IPS-18c (cell line): ENCODE data around the gene NIM1K.
"Not testable (repeated sequence)": the region's sequence is repeated elsewhere in the genome, so short reads cannot be mapped to it uniquely, and the experiment has no call there.

Source experiments
- H3K4me3 ChIP-seq: 2 replicates; pipeline ENCODE4 v1.7.0; 2013; ENCODE audit warnings: low read depth, mild to moderate bottlenecking, low read length, moderate library complexity; ENCODE audit not compliant: insufficient read depth
- H3K9me3 ChIP-seq: one replicate; pipeline ENCODE4 v1.6.1; 2013; ENCODE audit warnings: mild to moderate bottlenecking, low read length, moderate library complexity; ENCODE audit not compliant: control insufficient read depth, insufficient read depth

The NIM1K gene

GRCh38 chr5:43295202-43295601 is 103.2 kb downstream of the NIM1K start:
- Histone ChIP-seq H3K4me3 (no peak overlapping the region), H3K9me3 (no peaks in the 10 kb centered on the region)

DNA sequence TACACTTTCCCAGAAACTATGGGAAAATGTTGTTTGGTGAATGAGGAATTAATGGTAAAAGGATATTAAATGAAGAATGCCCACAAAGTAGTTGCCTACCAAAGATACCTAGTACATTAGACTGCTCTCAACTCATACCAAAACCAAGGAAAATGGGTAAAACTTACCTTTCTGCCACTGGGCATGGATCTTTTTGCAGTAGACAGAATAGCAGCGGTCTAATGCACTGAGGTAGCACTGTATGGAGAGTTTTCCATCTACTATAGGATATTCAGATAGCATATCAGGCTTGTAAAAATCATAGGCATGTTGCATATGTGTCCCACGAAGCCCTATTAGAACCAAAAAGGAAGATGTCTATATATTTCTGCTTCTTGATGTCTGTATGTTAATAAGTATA is 104.8 kb downstream of the NIM1K start:
- H3K9me3 ChIP-seq = no peaks in the 10 kb centered on the region
- H3K4me3 ChIP-seq = no peak overlapping the region

- H3K9me3 ChIP-seq = no peaks in the 10 kb centered on the region
- no peak overlapping the region for H3K4me3 ChIP-seq
Observed at GRCh38 chr5:43298443-43298842, 106.4 kb downstream of the NIM1K start.

GRCh38 chr5:43300112-43300511 is 108.1 kb downstream of the NIM1K start:
- no peaks in the 10 kb centered on the region for H3K9me3 ChIP-seq
- no peak overlapping the region for H3K4me3 ChIP-seq

DNA sequence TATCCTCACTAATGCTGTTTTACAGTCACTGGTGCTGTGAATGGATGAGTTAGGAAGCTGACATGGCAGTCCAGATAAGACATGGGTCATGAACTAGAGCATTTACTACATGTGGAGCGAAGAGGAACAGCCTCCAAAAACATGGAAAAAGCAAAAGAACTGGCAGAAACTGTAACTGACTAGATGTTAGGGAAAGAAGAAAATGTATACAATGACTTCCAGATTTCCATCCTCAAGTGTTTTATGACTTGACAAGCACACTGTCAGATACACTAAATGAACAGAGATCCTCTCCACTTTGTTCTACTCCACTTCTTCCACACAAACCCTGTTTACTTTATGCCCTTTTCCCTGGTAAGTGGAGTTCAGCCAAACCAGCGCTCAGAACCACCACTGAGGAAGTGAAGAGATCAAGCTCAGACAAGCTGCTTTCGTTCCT is 109.6 kb downstream of the NIM1K start:
- H3K9me3 ChIP-seq = no peaks in the 10 kb centered on the region

GRCh38 chr5:43302481-43302880 is 110.5 kb downstream of the NIM1K start:
- no peaks in the 10 kb centered on the region for H3K9me3 ChIP-seq
- H3K4me3 ChIP-seq = no peak overlapping the region

More for the DNA sequence above, 109.6 kb downstream of the NIM1K start:
- no peak overlapping the region for H3K4me3 ChIP-seq

GRCh38 chr5:43303242-43303641 is 111.2 kb downstream of the NIM1K start:
- Histone ChIP-seq H3K4me3 (no peak overlapping the region), H3K9me3 (no peaks in the 10 kb centered on the region)

DNA sequence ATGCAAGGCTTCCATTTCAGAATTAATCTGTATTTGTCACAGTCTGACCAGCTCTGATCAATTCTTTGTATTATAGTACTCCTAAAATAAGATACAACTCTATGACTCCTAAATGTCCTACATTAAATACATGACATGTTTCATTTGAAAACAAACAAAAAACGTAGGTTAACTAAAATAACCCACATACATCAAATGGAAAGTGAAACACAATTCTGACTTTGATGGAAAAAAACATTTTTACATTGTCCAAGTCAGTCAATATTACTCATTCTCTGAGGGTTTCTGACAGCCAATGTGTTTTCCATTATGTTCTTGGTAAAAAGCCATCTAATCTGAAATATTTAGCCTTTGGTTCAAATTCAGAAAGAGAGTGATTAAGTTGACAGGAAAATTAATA is 112.5 kb downstream of the NIM1K start:
- Histone ChIP-seq H3K9me3 (no peaks in the 10 kb centered on the region), H3K4me3 (no peak overlapping the region)

GRCh38 chr5:43305948-43306565 is 114.0 kb downstream of the NIM1K start:
- no peaks in the 10 kb centered on the region for H3K9me3 ChIP-seq
- H3K4me3 ChIP-seq = no peak overlapping the region

- not testable (repeated sequence) for H3K9me3 ChIP-seq, H3K4me3 ChIP-seq
Observed at GRCh38 chr5:43306954-43307353, 114.9 kb downstream of the NIM1K start.

GRCh38 chr5:43309122-43309521 is 117.1 kb downstream of the NIM1K start:
- no peaks in the 10 kb centered on the region for H3K9me3 ChIP-seq
- H3K4me3 ChIP-seq = no peak overlapping the region

DNA sequence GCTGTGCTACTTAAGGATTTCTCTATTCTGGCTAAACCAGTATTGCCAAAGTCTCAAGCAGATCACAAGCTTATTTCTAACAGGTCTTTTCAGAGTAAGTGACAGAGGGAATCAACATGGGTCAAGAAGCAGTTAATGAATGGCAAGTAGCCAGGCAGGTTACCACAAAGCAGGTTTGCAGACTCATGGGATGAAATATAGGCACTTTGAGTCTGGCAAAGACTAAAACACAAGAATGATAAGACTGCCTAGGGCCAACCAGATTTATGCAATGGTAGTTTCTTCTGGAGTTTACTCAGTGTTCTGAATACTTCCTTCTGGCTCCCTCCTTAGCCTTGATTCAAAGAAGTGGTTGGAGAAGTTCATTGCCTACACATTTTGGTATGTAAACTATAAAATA is 117.6 kb downstream of the NIM1K start:
- no peak overlapping the region for H3K4me3 ChIP-seq
- H3K9me3 ChIP-seq = no peaks in the 10 kb centered on the region

DNA sequence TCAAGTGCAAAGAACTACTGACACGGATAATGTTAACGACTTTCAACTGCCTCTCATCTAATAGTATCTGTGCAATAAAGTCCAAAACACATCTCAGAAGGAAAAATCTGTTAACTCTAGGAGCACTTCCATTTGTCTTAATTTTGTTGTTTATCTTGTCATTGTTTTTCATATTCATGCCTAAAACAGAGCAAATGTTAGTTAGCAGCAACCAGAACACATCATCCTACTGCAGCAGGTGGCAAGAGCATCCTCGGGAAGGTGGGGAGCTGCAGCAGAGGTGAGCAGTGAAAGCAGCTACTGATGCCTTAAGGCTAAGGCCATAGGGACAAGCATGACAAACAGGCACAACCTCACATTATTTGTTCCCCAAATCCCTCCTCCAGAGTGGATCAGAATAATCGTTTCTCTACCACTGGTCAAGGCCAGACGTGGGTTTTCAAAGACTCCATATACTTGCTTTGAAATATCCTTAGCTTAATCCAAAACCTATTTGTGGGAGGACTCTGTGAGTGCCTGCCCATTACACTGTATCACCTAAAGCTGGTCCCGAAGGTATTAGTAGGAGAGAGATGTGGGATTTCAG is 120.1 kb downstream of the NIM1K start:
- H3K4me3 ChIP-seq = peak overlapping the region; percentile 77

GRCh38 chr5:43312699-43313034 is 120.6 kb downstream of the NIM1K start:
- H3K9me3 ChIP-seq = no peaks in the 10 kb centered on the region
- H3K4me3 ChIP-seq = peak overlapping the region; percentile 77

More for the DNA sequence above, 120.1 kb downstream of the NIM1K start:
- no peaks in the 10 kb centered on the region for H3K9me3 ChIP-seq

GRCh38 chr5:43313035-43313853 is 121.2 kb downstream of the NIM1K start, which contains the start of gene HMGCS1:
Gene HMGCS1, minus strand, starts transcription at chr5:43313412. Its CDS starts 14,447 bp downstream, at chr5:43298965.
- Histone ChIP-seq H3K9me3 (no peaks in the 10 kb centered on the region), H3K4me3 (peak within 1 kb of the TSS; percentile 77)

GRCh38 chr5:43313854-43314457 is 121.9 kb downstream of the NIM1K start:
- Histone ChIP-seq H3K4me3 (no peak overlapping the region), H3K9me3 (no peaks in the 10 kb centered on the region)

GRCh38 chr5:43314724-43315123 is 122.7 kb downstream of the NIM1K start:
- no peak overlapping the region for H3K4me3 ChIP-seq
- no peaks in the 10 kb centered on the region for H3K9me3 ChIP-seq

GRCh38 chr5:43315263-43315662 is 123.2 kb downstream of the NIM1K start:
- H3K4me3 ChIP-seq = no peak overlapping the region
- H3K9me3 ChIP-seq = no peaks in the 10 kb centered on the region
